ENCODE data around the gene PRPF40B. TPM values are rescaled to one million over a fixed set of nuclear protein-coding genes. Genes with fewer than 3 reads are reported as not detected.

The PRPF40B gene
- total and polyA plus RNA-seq, 2 of the 13 experiments (the other 11 are each of a cell fraction or from before 2014, with no cell fraction given): 5.0 to 7.8 TPM

DNA sequence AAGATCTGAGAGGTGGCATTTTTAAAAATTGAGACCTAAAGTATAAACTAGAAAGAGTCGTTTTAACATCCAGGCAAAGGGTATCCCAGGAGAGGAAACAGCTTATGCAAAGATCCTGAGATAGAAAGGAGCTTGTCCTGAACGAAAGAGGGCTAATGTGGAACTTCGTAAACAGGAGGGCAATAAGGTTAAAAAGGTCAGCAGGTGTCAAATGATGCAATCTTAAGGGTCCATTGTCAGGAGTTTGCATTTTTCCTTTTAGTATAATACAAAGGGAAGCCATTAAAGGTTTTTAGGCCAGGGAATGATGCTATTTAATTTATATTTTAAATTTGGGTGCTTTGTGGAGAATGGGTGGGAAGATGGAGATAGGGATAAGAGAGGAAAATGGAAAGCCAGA, 69.5 kb downstream of the PRPF40B start:
- Histone ChIP-seq H3K27me3 (ENCODE audit: control insufficient read depth in 1 of 2, insufficient read depth in 2 of 2, low read length in 2 of 2) (no peaks in the 10 kb centered on the region), H3K4me2 (ENCODE audit: low read depth, low read length) (no peak overlapping the region), H3K9ac (ENCODE audit: insufficient read depth, low read depth, low read length) (no peak overlapping the region), H3K79me2 (ENCODE audit: insufficient read depth, low read length) (no peaks in the 10 kb centered on the region), H3K4me1 (ENCODE audit: insufficient read depth, low read length) (no peaks in the 10 kb centered on the region), H3K9me3 (ENCODE audit: low read length) (no peaks in the 10 kb centered on the region), H3K27ac (ENCODE audit: extremely low read length, insufficient read depth, low read length) (no peak overlapping the region), H3K36me3 (replicated peaks in 1 of 2; ENCODE audit: control insufficient read depth in 1 of 2, insufficient read depth in 2 of 2, low read length in 2 of 2) (no peaks in the 10 kb centered on the region), H2AFZ (ENCODE audit: low read length) (no peak overlapping the region), H4K20me1 (ENCODE audit: insufficient read depth, low read length) (no peaks in the 10 kb centered on the region; the same call in 1 of the 2 replicates), H3K4me3 (replicated peaks in 1 of 3; ENCODE audit: insufficient read depth in 1 of 3, low read depth in 2 of 3, low read length in 3 of 3) (no peak overlapping the region)
- ATAC-seq (no peak), DNase-seq (ENCODE audit: low spot score) (no peak), FAIRE-seq (no peak)
- intact Hi-C loops (cut with micrococcal nuclease; ENCODE audit: unreplicated experiment): no loop called here
- TF ChIP-seq FOXA1 (IDR thresholded peaks at IDR 0.05): no peak
- no peak for TF ChIP-seq FOXA1 (CRISPR knock-in tag; IDR thresholded peaks at IDR 0.05)
- no peak for TF ChIP-seq ZNF205 (CRISPR knock-in tag; IDR thresholded peaks at IDR 0.05)
- no peak for TF ChIP-seq SP1 (IDR thresholded peaks at IDR 0.05)
- no peak for TF ChIP-seq SP1 (CRISPR knock-in tag; IDR thresholded peaks at IDR 0.05)
- TF ChIP-seq SMAD9 (CRISPR knock-in tag; IDR thresholded peaks at IDR 0.05): no peak
- no peak for TF ChIP-seq KLF16 (CRISPR knock-in tag; IDR thresholded peaks at IDR 0.05)
- TF ChIP-seq SIX4 (CRISPR knock-in tag; IDR thresholded peaks at IDR 0.05): no peak
- TF ChIP-seq CENPT (CRISPR knock-in tag; IDR thresholded peaks at IDR 0.05; ENCODE audit: low read depth): no peak
- TF ChIP-seq GATAD1 (CRISPR knock-in tag; IDR thresholded peaks at IDR 0.05): no peak
- TF ChIP-seq NR2F1 (CRISPR knock-in tag; IDR thresholded peaks at IDR 0.05): 0 out of 4 replicates have a peak, but pooled peaks of 1 of the 2 experiments have one; percentile 13
- TF ChIP-seq, protein P1, sequence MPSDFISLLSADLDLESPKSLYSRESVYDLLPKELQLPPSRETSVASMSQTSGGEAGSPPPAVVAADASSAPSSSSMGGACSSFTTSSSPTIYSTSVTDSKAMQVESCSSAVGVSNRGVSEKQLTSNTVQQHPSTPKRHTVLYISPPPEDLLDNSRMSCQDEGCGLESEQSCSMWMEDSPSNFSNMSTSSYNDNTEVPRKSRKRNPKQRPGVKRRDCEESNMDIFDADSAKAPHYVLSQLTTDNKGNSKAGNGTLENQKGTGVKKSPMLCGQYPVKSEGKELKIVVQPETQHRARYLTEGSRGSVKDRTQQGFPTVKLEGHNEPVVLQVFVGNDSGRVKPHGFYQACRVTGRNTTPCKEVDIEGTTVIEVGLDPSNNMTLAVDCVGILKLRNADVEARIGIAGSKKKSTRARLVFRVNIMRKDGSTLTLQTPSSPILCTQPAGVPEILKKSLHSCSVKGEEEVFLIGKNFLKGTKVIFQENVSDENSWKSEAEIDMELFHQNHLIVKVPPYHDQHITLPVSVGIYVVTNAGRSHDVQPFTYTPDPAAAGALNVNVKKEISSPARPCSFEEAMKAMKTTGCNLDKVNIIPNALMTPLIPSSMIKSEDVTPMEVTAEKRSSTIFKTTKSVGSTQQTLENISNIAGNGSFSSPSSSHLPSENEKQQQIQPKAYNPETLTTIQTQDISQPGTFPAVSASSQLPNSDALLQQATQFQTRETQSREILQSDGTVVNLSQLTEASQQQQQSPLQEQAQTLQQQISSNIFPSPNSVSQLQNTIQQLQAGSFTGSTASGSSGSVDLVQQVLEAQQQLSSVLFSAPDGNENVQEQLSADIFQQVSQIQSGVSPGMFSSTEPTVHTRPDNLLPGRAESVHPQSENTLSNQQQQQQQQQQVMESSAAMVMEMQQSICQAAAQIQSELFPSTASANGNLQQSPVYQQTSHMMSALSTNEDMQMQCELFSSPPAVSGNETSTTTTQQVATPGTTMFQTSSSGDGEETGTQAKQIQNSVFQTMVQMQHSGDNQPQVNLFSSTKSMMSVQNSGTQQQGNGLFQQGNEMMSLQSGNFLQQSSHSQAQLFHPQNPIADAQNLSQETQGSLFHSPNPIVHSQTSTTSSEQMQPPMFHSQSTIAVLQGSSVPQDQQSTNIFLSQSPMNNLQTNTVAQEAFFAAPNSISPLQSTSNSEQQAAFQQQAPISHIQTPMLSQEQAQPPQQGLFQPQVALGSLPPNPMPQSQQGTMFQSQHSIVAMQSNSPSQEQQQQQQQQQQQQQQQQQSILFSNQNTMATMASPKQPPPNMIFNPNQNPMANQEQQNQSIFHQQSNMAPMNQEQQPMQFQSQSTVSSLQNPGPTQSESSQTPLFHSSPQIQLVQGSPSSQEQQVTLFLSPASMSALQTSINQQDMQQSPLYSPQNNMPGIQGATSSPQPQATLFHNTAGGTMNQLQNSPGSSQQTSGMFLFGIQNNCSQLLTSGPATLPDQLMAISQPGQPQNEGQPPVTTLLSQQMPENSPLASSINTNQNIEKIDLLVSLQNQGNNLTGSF (CRISPR knock-in tag; IDR thresholded peaks at IDR 0.05): no peak
- 0 out of 2 replicates have a peak, but pooled peaks have one; percentile 46 for TF ChIP-seq NR2F2 (IDR thresholded peaks at IDR 0.05; ENCODE audit: borderline replicate concordance, low read depth)
- no peak for TF ChIP-seq SPEN (CRISPR knock-in tag; IDR thresholded peaks at IDR 0.05; ENCODE audit: low read depth)
- no peak for TF ChIP-seq ZSCAN12 (CRISPR knock-in tag; IDR thresholded peaks at IDR 0.05)
- no peak for TF ChIP-seq AGO2 (optimal IDR thresholded peaks at IDR 0.05; ENCODE audit: low read depth, low read length)
- no peak for TF ChIP-seq ZNF382 (CRISPR knock-in tag; IDR thresholded peaks at IDR 0.05; ENCODE audit: borderline replicate concordance)
- peak; percentile 49 for TF ChIP-seq NR2F6 (IDR thresholded peaks at IDR 0.05)
- no peak for TF ChIP-seq NR2F6 (CRISPR knock-in tag; IDR thresholded peaks at IDR 0.05)
- no peak for TF ChIP-seq HES4 (CRISPR knock-in tag; IDR thresholded peaks at IDR 0.05; ENCODE audit: borderline replicate concordance)
- TF ChIP-seq MXD4 (CRISPR knock-in tag; IDR thresholded peaks at IDR 0.05): no peak
- TF ChIP-seq ZNF441 (CRISPR knock-in tag; IDR thresholded peaks at IDR 0.05; ENCODE audit: borderline replicate concordance): no peak
- no peak for TF ChIP-seq ARHGAP35 (CRISPR knock-in tag; IDR thresholded peaks at IDR 0.05; ENCODE audit: borderline replicate concordance)
- in situ Hi-C loops (cut with HindIII; ENCODE audit: extremely low pct_ligation_motif_present, low pct_unique_long_range_greater_than_20kb): no loop called here
- 22% methylated on average over 3 of the region's 3 CpGs for WGBS (ENCODE audit: low lambda C conversion rate)
- CTCF ChIA-PET (ENCODE audit: low intra/inter-chr PET ratio, low total read pairs): no interaction called here
- POLR2A ChIA-PET: no interaction called here
- BruUV-seq (replicated peaks): no TSS peak

Measured in HepG2 (cell line).